PC-9 (cell line): Measurements from ENCODE around the gene PTAFR.

Source experiments
- CTCF ChIP-seq: fragments of 200-600 bp; sonication (generic); conservative IDR thresholded peaks from 2 replicates; pipeline ENCODE4 v1.6.1; 2017; ENCODE audit warnings: mixed run types, antibody characterized with exemption, mild to moderate bottlenecking, moderate library complexity
- EZH2 ChIP-seq: fragments of 200-600 bp; sonication (generic); IDR thresholded peaks from 2 replicates; pipeline ENCODE4 v1.8.0; 2017; ENCODE audit warnings: antibody characterized with exemption, low read depth

- TF ChIP-seq EZH2 (no peak), CTCF (no peak)
Observed at GRCh38 chr1:28114844-28115243, 61.6 kb downstream of the PTAFR start.
